ENCODE results near the gene TSPYL1. TPM values are rescaled to one million over a fixed set of nuclear protein-coding genes. Genes with fewer than 3 reads are reported as not detected.

Gene TSPYL1
- total RNA-seq, 1 donor from 2014 or later: 73.5 TPM

- Histone ChIP-seq H3K27me3 (ENCODE audit: control insufficient read depth, insufficient read depth, low read length) (no peaks in the 10 kb centered on the region), H3K4me3 (ENCODE audit: low read depth, low read length) (no peak overlapping the region), H3K36me3 (ENCODE audit: control insufficient read depth, insufficient read depth, low read length) (peaks cover 2% of the 10 kb centered on the region)
- TF ChIP-seq CTCF (IDR thresholded peaks at IDR 0.05; ENCODE audit: insufficient read depth, low read length, poor library complexity, severe bottlenecking): no peak
- no peak for DNase-seq (ENCODE audit: low read depth)
Measured at GRCh38 chr6:116247285-116247684, 32.4 kb downstream of the TSPYL1 start.

- H3K36me3 ChIP-seq (ENCODE audit: control insufficient read depth, insufficient read depth, low read length): peaks cover 2% of the 10 kb centered on the region
- DNase-seq (ENCODE audit: low read depth): no peak
- H3K27me3 ChIP-seq (ENCODE audit: control insufficient read depth, insufficient read depth, low read length): no peaks in the 10 kb centered on the region
- no peak for TF ChIP-seq CTCF (IDR thresholded peaks at IDR 0.05; ENCODE audit: insufficient read depth, low read length, poor library complexity, severe bottlenecking)
- no peak overlapping the region for H3K4me3 ChIP-seq (ENCODE audit: low read depth, low read length)
Measured at GRCh38 chr6:116246089-116246488, 33.6 kb downstream of the TSPYL1 start.

DNA sequence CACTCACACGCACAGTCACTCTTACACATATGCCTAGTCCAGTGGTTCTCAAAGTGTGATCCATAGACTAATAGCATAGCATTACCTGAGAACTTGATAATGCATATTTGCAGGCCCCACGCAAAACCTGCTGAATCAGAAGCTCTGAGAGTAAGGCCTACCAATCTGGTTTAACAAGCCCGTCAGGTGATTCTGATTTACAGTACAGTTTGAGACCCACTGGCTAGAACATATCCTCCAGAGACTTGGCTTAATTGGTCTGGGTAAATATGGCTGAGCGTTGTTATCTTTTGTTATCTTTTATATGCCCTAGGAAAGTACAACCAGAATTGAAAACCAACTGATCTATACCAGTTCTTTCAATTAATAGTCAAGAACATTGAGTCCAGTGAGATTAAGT is 35.4 kb downstream of the TSPYL1 start:
- no peak for DNase-seq (ENCODE audit: low read depth)
- Histone ChIP-seq H3K4me3 (ENCODE audit: low read depth, low read length) (no peak overlapping the region), H3K36me3 (ENCODE audit: control insufficient read depth, insufficient read depth, low read length) (no peaks in the 10 kb centered on the region), H3K27me3 (ENCODE audit: control insufficient read depth, insufficient read depth, low read length) (no peaks in the 10 kb centered on the region)
- TF ChIP-seq CTCF (IDR thresholded peaks at IDR 0.05; ENCODE audit: insufficient read depth, low read length, poor library complexity, severe bottlenecking): no peak

DNA sequence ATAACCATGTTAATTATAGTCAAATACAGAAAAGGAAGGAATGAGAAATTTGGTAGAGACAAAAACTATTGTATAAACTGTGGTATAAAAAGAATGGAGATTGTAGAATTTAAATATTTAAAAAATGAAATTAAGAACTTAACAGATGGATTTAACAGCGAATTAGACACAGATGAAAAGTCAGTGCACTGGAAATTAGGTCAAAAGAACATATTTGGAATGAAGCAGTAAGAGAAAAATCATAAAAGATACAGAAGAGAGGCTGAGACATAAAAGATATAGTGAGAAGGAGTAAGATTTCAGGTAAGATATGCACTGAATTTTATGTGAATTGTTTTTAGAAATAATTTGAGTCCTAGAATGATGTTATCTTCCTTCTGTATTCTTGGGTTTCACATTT is 39.9 kb downstream of the TSPYL1 start:
- no peak for TF ChIP-seq CTCF (IDR thresholded peaks at IDR 0.05; ENCODE audit: insufficient read depth, low read length, poor library complexity, severe bottlenecking)
- Histone ChIP-seq H3K36me3 (ENCODE audit: control insufficient read depth, insufficient read depth, low read length) (no peaks in the 10 kb centered on the region), H3K27me3 (ENCODE audit: control insufficient read depth, insufficient read depth, low read length) (no peaks in the 10 kb centered on the region), H3K4me3 (ENCODE audit: low read depth, low read length) (no peak overlapping the region)
- DNase-seq (ENCODE audit: low read depth): no peak

GRCh38 chr6:116239256-116239655 is 40.5 kb downstream of the TSPYL1 start:
- Histone ChIP-seq H3K36me3 (ENCODE audit: control insufficient read depth, insufficient read depth, low read length) (no peaks in the 10 kb centered on the region), H3K4me3 (ENCODE audit: low read depth, low read length) (no peak overlapping the region), H3K27me3 (ENCODE audit: control insufficient read depth, insufficient read depth, low read length) (no peaks in the 10 kb centered on the region)
- no peak for DNase-seq (ENCODE audit: low read depth)
- TF ChIP-seq CTCF (IDR thresholded peaks at IDR 0.05; ENCODE audit: insufficient read depth, low read length, poor library complexity, severe bottlenecking): no peak

DNA sequence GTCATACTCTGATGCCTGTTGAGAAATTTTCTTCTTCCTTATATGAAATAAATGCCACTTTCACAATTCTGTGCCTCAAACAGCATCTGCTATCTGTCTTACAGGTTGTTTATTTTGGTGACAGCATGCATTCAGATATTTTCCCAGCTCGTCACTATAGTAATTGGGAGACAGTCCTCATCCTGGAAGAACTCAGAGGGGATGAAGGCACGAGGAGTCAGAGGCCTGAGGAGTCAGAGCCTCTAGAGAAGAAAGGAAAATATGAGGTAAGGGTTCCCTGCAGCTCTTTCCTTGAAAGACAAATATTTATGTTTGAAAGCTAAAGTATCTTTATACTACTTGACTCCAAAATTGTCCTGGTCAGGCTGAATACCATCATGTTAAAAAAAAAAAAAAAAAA is 41.6 kb downstream of the TSPYL1 start:
- Histone ChIP-seq H3K4me3 (ENCODE audit: low read depth, low read length) (no peak overlapping the region), H3K27me3 (ENCODE audit: control insufficient read depth, insufficient read depth, low read length) (no peaks in the 10 kb centered on the region), H3K36me3 (ENCODE audit: control insufficient read depth, insufficient read depth, low read length) (no peaks in the 10 kb centered on the region)
- TF ChIP-seq CTCF (IDR thresholded peaks at IDR 0.05; ENCODE audit: insufficient read depth, low read length, poor library complexity, severe bottlenecking): no peak
- DNase-seq (ENCODE audit: low read depth): no peak
